ENCODE data around the gene CDK14.

DNA sequence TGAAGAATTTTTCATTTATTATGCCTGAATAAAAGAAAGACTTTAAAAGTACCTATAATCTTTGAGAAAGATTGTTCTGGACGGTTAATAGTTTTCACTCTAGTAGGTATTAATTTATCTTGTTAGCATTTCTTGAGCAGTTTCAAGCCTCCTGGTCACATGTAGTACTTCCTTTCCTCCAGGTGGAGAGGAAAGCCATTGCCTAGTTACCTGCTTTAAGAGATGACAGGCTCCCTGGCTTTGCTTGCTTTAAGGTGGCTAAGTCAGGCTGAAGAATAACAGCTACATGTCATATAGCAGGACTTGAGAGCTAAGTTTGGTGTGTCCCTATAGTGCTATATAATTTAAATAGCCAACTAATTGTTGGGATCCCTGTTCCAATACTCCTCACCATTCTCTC, 160.2 kb downstream of the CDK14 start:
- TF ChIP-seq MYC (IDR thresholded peaks at IDR 0.05; ENCODE audit: insufficient read depth, insufficient read length, insufficient replicate concordance, low read length, severe bottlenecking) (no peak), CHD2 (IDR thresholded peaks at IDR 0.05; ENCODE audit: borderline replicate concordance, low read depth, low read length) (no peak), RFX5 (IDR thresholded peaks at IDR 0.05; ENCODE audit: low read depth, low read length) (no peak), KAT2A (conservative IDR thresholded peaks at IDR 0.05; ENCODE audit: control insufficient read depth, low read depth, low read length) (no peak), EP300 (IDR thresholded peaks at IDR 0.05; ENCODE audit: borderline replicate concordance in 1 of 2, control insufficient read depth in 1 of 2, low read depth in 2 of 2, low read length in 2 of 2) (no peak), TAF1 (IDR thresholded peaks at IDR 0.05; ENCODE audit: borderline replicate concordance, low read depth, low read length) (no peak)
- TF ChIP-seq, protein P1, sequence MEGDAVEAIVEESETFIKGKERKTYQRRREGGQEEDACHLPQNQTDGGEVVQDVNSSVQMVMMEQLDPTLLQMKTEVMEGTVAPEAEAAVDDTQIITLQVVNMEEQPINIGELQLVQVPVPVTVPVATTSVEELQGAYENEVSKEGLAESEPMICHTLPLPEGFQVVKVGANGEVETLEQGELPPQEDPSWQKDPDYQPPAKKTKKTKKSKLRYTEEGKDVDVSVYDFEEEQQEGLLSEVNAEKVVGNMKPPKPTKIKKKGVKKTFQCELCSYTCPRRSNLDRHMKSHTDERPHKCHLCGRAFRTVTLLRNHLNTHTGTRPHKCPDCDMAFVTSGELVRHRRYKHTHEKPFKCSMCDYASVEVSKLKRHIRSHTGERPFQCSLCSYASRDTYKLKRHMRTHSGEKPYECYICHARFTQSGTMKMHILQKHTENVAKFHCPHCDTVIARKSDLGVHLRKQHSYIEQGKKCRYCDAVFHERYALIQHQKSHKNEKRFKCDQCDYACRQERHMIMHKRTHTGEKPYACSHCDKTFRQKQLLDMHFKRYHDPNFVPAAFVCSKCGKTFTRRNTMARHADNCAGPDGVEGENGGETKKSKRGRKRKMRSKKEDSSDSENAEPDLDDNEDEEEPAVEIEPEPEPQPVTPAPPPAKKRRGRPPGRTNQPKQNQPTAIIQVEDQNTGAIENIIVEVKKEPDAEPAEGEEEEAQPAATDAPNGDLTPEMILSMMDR (IDR thresholded peaks at IDR 0.05 in 2 of 3, conservative IDR thresholded peaks at IDR 0.05 in 1 of 3; ENCODE audit: control insufficient read depth in 2 of 3, extremely low read depth in 1 of 3, insufficient read depth in 1 of 3, low read depth in 3 of 3, low read length in 3 of 3), result no peak

All from GM12878 (cell line).